GM21717 (cell line): Measurements from ENCODE around the gene TCEA3.

Experiments
- ATAC-seq: cut with Tn5 transposase; IDR thresholded peaks from one replicate; pipeline ENCODE4 v1.9.1; 2021; ENCODE audit warnings: mild to moderate bottlenecking, moderate library complexity; ENCODE audit not compliant: unreplicated experiment

Gene TCEA3

GRCh38 chr1:23424293-23425192 is at the start of gene TCEA3:
TSS of gene TCEA3 (minus strand) at chr1:23424748. CDS start at chr1:23424633, 115 bp downstream.
- ATAC-seq: no peak

- ATAC-seq: no peak
Observed at GRCh38 chr1:23473037-23473800, 48.7 kb upstream of the TCEA3 start.

- no peak for ATAC-seq
Observed at GRCh38 chr1:23472351-23473036, 47.9 kb upstream of the TCEA3 start.

- no peak for ATAC-seq
Observed at GRCh38 chr1:23471473-23472075, 47.0 kb upstream of the TCEA3 start.

GRCh38 chr1:23470282-23471070 is 45.9 kb upstream of the TCEA3 start:
- ATAC-seq: no peak

GRCh38 chr1:23469372-23469982 is 44.9 kb upstream of the TCEA3 start:
- ATAC-seq: no peak

GRCh38 chr1:23466423-23466989 is 42.0 kb upstream of the TCEA3 start:
- no peak for ATAC-seq

- ATAC-seq: no peak
Observed at GRCh38 chr1:23463286-23463685, 38.7 kb upstream of the TCEA3 start.

- no peak for ATAC-seq
Observed at GRCh38 chr1:23462766-23463165, 38.2 kb upstream of the TCEA3 start.

- ATAC-seq: no peak
Observed at GRCh38 chr1:23461050-23461449, 36.5 kb upstream of the TCEA3 start.

GRCh38 chr1:23460519-23460918 is 36.0 kb upstream of the TCEA3 start:
- ATAC-seq: no peak

GRCh38 chr1:23459338-23459757 is 34.8 kb upstream of the TCEA3 start:
- no peak for ATAC-seq

GRCh38 chr1:23456226-23456625 is 31.7 kb upstream of the TCEA3 start:
- ATAC-seq: no peak

- ATAC-seq: no peak
Observed at GRCh38 chr1:23453455-23454000, 29.0 kb upstream of the TCEA3 start.

GRCh38 chr1:23452011-23452411 is 27.5 kb upstream of the TCEA3 start:
- no peak for ATAC-seq

- no peak for ATAC-seq
Observed at GRCh38 chr1:23451441-23451840, 26.9 kb upstream of the TCEA3 start.

GRCh38 chr1:23450894-23451293 is 26.3 kb upstream of the TCEA3 start:
- no peak for ATAC-seq

- no peak for ATAC-seq
Observed at GRCh38 chr1:23449958-23450357, 25.4 kb upstream of the TCEA3 start.

- no peak for ATAC-seq
Observed at GRCh38 chr1:23449306-23449705, 24.8 kb upstream of the TCEA3 start.
